ENCODE results near the gene ATP6V1G2. TPM values are rescaled to one million over a fixed set of nuclear protein-coding genes. Genes with fewer than 3 reads are reported as not detected.

Gene ATP6V1G2
- total RNA-seq, 2 donors from 2014 or later, result 1.7 to 2.1 TPM

DNA sequence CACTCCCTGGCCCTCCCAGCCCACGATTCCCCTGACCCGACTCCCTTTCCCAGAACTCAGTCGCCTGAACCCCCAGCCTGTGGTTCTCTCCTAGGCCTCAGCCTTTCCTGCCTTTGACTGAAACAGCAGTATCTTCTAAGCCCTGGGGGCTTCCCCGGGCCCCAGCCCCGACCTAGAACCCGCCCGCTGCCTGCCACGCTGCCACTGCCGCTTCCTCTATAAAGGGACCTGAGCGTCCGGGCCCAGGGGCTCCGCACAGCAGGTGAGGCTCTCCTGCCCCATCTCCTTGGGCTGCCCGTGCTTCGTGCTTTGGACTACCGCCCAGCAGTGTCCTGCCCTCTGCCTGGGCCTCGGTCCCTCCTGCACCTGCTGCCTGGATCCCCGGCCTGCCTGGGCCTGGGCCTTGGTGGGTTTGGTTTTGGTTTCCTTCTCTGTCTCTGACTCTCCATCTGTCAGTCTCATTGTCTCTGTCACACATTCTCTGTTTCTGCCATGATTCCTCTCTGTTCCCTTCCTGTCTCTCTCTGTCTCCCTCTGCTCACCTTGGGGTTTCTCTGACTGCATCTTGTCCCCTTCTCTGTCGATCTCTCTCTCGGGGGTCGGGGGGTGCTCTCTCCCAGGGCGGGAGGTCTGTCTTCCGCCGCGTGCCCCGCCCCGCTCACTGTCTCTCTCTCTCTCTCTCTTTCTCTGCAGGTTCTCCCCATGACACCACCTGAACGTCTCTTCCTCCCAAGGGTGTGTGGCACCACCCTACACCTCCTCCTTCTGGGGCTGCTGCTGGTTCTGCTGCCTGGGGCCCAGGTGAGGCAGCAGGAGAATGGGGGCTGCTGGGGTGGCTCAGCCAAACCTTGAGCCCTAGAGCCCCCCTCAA lies 25.9 kb upstream of the ATP6V1G2 start, which contains the start of gene LTA:
LTA (plus strand) TSS at position 249 of the 871 bp plus-strand sequence; CDS start at position 703, 454 bp downstream.
- no peak within 1 kb of the TSS for H3K9ac ChIP-seq (ENCODE audit: extremely low read depth, low read length, poor library complexity, severe bottlenecking)
- peaks cover 6% of the 10 kb centered on the region for H3K4me1 ChIP-seq (ENCODE audit: control insufficient read depth, insufficient read depth, low read length)
- no peak for DNase-seq
- WGBS, 2 experiments (ENCODE audit: insufficient coverage in 1 of 2, insufficient read length in 1 of 2), result 93 to 97% methylated on average over 20 to 27 of the region's 27 CpGs
- no peak within 1 kb of the TSS for H3K27ac ChIP-seq (ENCODE audit: low read depth, low read length)
- Mint-ChIP-seq H3K9me3 (no peaks in the 10 kb centered on the region), H3K4me3 (no peak within 1 kb of the TSS), H3K27ac (no peak within 1 kb of the TSS), H3K4me1 (peaks cover 7% of the 10 kb centered on the region), H3K36me3 (ENCODE audit: low read depth) (no peaks in the 10 kb centered on the region), H3K27me3 (ENCODE audit: insufficient read depth) (peaks cover 26% of the 10 kb centered on the region)
- H3K27me3 ChIP-seq (ENCODE audit: control insufficient read depth, insufficient read depth, low read length, poor library complexity, severe bottlenecking), result no peaks in the 10 kb centered on the region
- no peaks in the 10 kb centered on the region for H3K36me3 ChIP-seq (ENCODE audit: control insufficient read depth, insufficient read depth, low read length)
- no peak within 1 kb of the TSS for H3K4me3 ChIP-seq (ENCODE audit: low read length)
- no peaks in the 10 kb centered on the region for H3K9me3 ChIP-seq (ENCODE audit: control insufficient read depth, low read length)
- TF ChIP-seq, protein P1, sequence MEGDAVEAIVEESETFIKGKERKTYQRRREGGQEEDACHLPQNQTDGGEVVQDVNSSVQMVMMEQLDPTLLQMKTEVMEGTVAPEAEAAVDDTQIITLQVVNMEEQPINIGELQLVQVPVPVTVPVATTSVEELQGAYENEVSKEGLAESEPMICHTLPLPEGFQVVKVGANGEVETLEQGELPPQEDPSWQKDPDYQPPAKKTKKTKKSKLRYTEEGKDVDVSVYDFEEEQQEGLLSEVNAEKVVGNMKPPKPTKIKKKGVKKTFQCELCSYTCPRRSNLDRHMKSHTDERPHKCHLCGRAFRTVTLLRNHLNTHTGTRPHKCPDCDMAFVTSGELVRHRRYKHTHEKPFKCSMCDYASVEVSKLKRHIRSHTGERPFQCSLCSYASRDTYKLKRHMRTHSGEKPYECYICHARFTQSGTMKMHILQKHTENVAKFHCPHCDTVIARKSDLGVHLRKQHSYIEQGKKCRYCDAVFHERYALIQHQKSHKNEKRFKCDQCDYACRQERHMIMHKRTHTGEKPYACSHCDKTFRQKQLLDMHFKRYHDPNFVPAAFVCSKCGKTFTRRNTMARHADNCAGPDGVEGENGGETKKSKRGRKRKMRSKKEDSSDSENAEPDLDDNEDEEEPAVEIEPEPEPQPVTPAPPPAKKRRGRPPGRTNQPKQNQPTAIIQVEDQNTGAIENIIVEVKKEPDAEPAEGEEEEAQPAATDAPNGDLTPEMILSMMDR (conservative IDR thresholded peaks at IDR 0.05), result no peak

DNA sequence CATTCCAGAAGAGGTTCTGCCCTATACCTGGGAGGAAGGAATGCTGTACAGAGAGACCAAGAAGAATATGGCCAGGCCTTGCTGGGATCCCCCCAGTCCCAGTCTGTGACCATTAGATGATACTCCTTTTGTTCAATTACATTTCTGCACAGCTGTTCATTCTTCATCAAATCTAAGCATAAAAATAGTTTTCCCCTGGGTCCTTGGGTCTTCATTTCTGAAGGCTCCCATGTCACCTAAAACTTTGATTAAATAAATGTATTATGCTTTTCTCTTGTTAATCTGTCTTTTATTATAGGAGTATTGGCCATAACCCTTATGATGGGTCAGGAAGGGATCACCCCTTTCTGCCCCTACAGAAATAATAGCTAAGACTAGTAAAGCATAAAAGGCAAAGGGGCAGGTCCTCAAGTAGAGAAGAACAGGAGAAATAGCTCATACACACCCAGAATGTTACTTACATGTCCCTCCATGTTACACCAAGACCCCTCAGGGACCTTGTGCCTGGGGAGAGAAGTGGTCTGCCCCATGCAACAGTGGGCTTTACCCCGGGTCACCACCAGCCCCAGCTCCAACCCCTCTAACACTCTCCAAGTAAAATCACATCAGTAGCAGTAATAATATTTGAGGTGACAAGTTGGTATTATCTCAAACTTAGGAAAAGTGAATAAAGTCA lies 23.6 kb upstream of the ATP6V1G2 start:
- H3K9ac ChIP-seq (ENCODE audit: extremely low read depth, low read length, poor library complexity, severe bottlenecking), result no peak overlapping the region
- H3K4me1 ChIP-seq (ENCODE audit: control insufficient read depth, insufficient read depth, low read length), result peaks cover 6% of the 10 kb centered on the region
- no peak for DNase-seq
- no peaks in the 10 kb centered on the region for H3K27me3 ChIP-seq (ENCODE audit: control insufficient read depth, insufficient read depth, low read length, poor library complexity, severe bottlenecking)
- Mint-ChIP-seq H3K9me3 (no peaks in the 10 kb centered on the region), H3K4me3 (no peak overlapping the region), H3K36me3 (ENCODE audit: low read depth) (no peaks in the 10 kb centered on the region), H3K27ac (no peak overlapping the region), H3K4me1 (peaks cover 7% of the 10 kb centered on the region), H3K27me3 (ENCODE audit: insufficient read depth) (peaks cover 6% of the 10 kb centered on the region)
- no peaks in the 10 kb centered on the region for H3K36me3 ChIP-seq (ENCODE audit: control insufficient read depth, insufficient read depth, low read length)
- no CpG with 5 or more reads among the region's 1 CpG for WGBS, 2 experiments (ENCODE audit: insufficient coverage in 1 of 2, insufficient read length in 1 of 2)
- H3K4me3 ChIP-seq (ENCODE audit: low read length), result no peak overlapping the region
- TF ChIP-seq, protein P1 (conservative IDR thresholded peaks at IDR 0.05), result no peak
- H3K27ac ChIP-seq (ENCODE audit: low read depth, low read length), result no peak overlapping the region
- no peaks in the 10 kb centered on the region for H3K9me3 ChIP-seq (ENCODE audit: control insufficient read depth, low read length)

DNA sequence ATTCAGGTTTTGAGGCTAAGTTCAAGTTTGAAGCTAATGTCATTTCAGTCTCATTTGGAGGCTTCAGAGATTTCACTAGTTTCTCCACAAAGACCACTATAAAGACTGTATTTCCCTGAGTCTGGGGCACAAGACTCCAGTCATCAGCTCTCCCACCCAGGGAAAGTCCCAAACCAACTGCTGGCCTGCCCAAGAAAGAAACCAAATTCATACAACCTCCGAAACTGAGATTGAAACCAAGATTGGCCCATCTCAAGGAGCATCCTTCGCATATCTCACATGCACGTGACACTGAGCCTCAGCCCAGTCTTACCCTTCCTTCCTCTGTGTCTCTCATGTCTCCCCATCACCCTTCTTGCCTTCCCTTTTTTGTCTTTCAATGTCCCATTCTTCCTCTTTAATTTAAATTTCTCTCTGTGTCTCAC lies 22.1 kb upstream of the ATP6V1G2 start:
- DNase-seq, result no peak

More for the DNA sequence above, 22.1 kb upstream of the ATP6V1G2 start:
- no peaks in the 10 kb centered on the region for H3K36me3 Mint-ChIP-seq (ENCODE audit: low read depth)
- no peak overlapping the region for H3K27ac ChIP-seq (ENCODE audit: low read depth, low read length)
- no peak overlapping the region for H3K9ac ChIP-seq (ENCODE audit: extremely low read depth, low read length, poor library complexity, severe bottlenecking)
- peaks cover 4% of the 10 kb centered on the region for H3K4me1 Mint-ChIP-seq
- H3K27me3 Mint-ChIP-seq (ENCODE audit: insufficient read depth), result peaks cover 3% of the 10 kb centered on the region
- no peak overlapping the region for H3K27ac Mint-ChIP-seq
- no peaks in the 10 kb centered on the region for H3K36me3 ChIP-seq (ENCODE audit: control insufficient read depth, insufficient read depth, low read length)
- H3K4me3 ChIP-seq (ENCODE audit: low read length), result no peak overlapping the region
- H3K9me3 Mint-ChIP-seq, result no peaks in the 10 kb centered on the region
- 89 to 92% methylated on average over 3 of the region's 3 CpGs for WGBS, 2 experiments (ENCODE audit: insufficient coverage in 1 of 2, insufficient read length in 1 of 2)
- no peaks in the 10 kb centered on the region for H3K27me3 ChIP-seq (ENCODE audit: control insufficient read depth, insufficient read depth, low read length, poor library complexity, severe bottlenecking)
- no peaks in the 10 kb centered on the region for H3K4me1 ChIP-seq (ENCODE audit: control insufficient read depth, insufficient read depth, low read length)
- TF ChIP-seq, protein P1 (conservative IDR thresholded peaks at IDR 0.05), result no peak
- H3K9me3 ChIP-seq (ENCODE audit: control insufficient read depth, low read length), result no peaks in the 10 kb centered on the region
- H3K4me3 Mint-ChIP-seq, result no peak overlapping the region

All from endodermal cell (in vitro differentiated cells).